Measurements from ENCODE around the gene ACP2.
A peak's percentile ranks its signal among the peaks of the same experiment; 100 is the strongest.

Gene ACP2

GRCh38 chr11:47261291-47261800 is 12.7 kb upstream of the ACP2 start:
- Histone ChIP-seq H3K9me2 (ENCODE audit: low read depth, low read length) (no peaks in the 10 kb centered on the region), H2AFZ (ENCODE audit: low read length) (no peak overlapping the region), H4K20me1 (ENCODE audit: insufficient read depth, low read length) (no peaks in the 10 kb centered on the region), H3K4me2 (ENCODE audit: low read length) (no peak overlapping the region), H3K36me3 (ENCODE audit: insufficient read depth, low read length) (no peaks in the 10 kb centered on the region), H3K79me2 (ENCODE audit: insufficient read depth, low read length) (no peaks in the 10 kb centered on the region), H3K9ac (ENCODE audit: low read length) (no peak overlapping the region), H3K27ac (ENCODE audit: low read depth, low read length, poor library complexity, severe bottlenecking) (no peak overlapping the region), H3F3A (ENCODE audit: insufficient read depth, low read length) (no peaks in the 10 kb centered on the region), H3K4me3 (ENCODE audit: low read depth, low read length, poor library complexity, severe bottlenecking) (no peak overlapping the region), H3K27me3 (ENCODE audit: insufficient read depth, low read length) (peaks cover 4% of the 10 kb centered on the region; the same call in 1 of the 2 replicates), H3K9me3 (ENCODE audit: low read length) (no peaks in the 10 kb centered on the region), H3K4me1 (ENCODE audit: insufficient read depth, low read length, severe bottlenecking) (peaks cover 10% of the 10 kb centered on the region)
- TF ChIP-seq EZH2 (IDR thresholded peaks at IDR 0.05; ENCODE audit: borderline replicate concordance, low read length): no peak
- TF ChIP-seq, protein P1, sequence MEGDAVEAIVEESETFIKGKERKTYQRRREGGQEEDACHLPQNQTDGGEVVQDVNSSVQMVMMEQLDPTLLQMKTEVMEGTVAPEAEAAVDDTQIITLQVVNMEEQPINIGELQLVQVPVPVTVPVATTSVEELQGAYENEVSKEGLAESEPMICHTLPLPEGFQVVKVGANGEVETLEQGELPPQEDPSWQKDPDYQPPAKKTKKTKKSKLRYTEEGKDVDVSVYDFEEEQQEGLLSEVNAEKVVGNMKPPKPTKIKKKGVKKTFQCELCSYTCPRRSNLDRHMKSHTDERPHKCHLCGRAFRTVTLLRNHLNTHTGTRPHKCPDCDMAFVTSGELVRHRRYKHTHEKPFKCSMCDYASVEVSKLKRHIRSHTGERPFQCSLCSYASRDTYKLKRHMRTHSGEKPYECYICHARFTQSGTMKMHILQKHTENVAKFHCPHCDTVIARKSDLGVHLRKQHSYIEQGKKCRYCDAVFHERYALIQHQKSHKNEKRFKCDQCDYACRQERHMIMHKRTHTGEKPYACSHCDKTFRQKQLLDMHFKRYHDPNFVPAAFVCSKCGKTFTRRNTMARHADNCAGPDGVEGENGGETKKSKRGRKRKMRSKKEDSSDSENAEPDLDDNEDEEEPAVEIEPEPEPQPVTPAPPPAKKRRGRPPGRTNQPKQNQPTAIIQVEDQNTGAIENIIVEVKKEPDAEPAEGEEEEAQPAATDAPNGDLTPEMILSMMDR (IDR thresholded peaks at IDR 0.05; ENCODE audit: low read length): no peak

- H3K9me2 ChIP-seq (ENCODE audit: low read depth, low read length): no peaks in the 10 kb centered on the region
- H4K20me1 ChIP-seq (ENCODE audit: insufficient read depth, low read length): no peaks in the 10 kb centered on the region
- H3K27me3 ChIP-seq (ENCODE audit: insufficient read depth, low read length): peaks cover 4% of the 10 kb centered on the region; the same call in 1 of the 2 replicates
- H2AFZ ChIP-seq (ENCODE audit: low read length): no peak overlapping the region
- H3K4me2 ChIP-seq (ENCODE audit: low read length): no peak overlapping the region
- no peaks in the 10 kb centered on the region for H3K79me2 ChIP-seq (ENCODE audit: insufficient read depth, low read length)
- H3K9me3 ChIP-seq (ENCODE audit: low read length): no peaks in the 10 kb centered on the region
- H3K36me3 ChIP-seq (ENCODE audit: insufficient read depth, low read length): no peaks in the 10 kb centered on the region
- H3K4me1 ChIP-seq (ENCODE audit: insufficient read depth, low read length, severe bottlenecking): peaks cover 2% of the 10 kb centered on the region
- no peaks in the 10 kb centered on the region for H3F3A ChIP-seq (ENCODE audit: insufficient read depth, low read length)
- TF ChIP-seq EZH2 (IDR thresholded peaks at IDR 0.05; ENCODE audit: borderline replicate concordance, low read length): no peak
- TF ChIP-seq, protein P1 (IDR thresholded peaks at IDR 0.05; ENCODE audit: low read length): no peak
- H3K9ac ChIP-seq (ENCODE audit: low read length): no peak overlapping the region
- H3K27ac ChIP-seq (ENCODE audit: low read depth, low read length, poor library complexity, severe bottlenecking): no peak overlapping the region
- H3K4me3 ChIP-seq (ENCODE audit: low read depth, low read length, poor library complexity, severe bottlenecking): no peak overlapping the region
Observed at GRCh38 chr11:47260366-47260765, 11.8 kb upstream of the ACP2 start.

- H3K9ac ChIP-seq (ENCODE audit: low read length): no peak overlapping the region
- no peak for TF ChIP-seq EZH2 (IDR thresholded peaks at IDR 0.05; ENCODE audit: borderline replicate concordance, low read length)
- TF ChIP-seq, protein P1 (IDR thresholded peaks at IDR 0.05; ENCODE audit: low read length): peak; percentile 86
- H3K27ac ChIP-seq (ENCODE audit: low read depth, low read length, poor library complexity, severe bottlenecking): no peak overlapping the region
- H3K36me3 ChIP-seq (ENCODE audit: insufficient read depth, low read length): no peaks in the 10 kb centered on the region
- no peak overlapping the region for H2AFZ ChIP-seq (ENCODE audit: low read length)
- no peaks in the 10 kb centered on the region for H3F3A ChIP-seq (ENCODE audit: insufficient read depth, low read length)
- H3K9me2 ChIP-seq (ENCODE audit: low read depth, low read length): no peaks in the 10 kb centered on the region
- H3K79me2 ChIP-seq (ENCODE audit: insufficient read depth, low read length): no peaks in the 10 kb centered on the region
- peaks cover 4% of the 10 kb centered on the region; the same call in 1 of the 2 replicates for H3K27me3 ChIP-seq (ENCODE audit: insufficient read depth, low read length)
- H3K4me2 ChIP-seq (ENCODE audit: low read length): no peak overlapping the region
- H3K4me1 ChIP-seq (ENCODE audit: insufficient read depth, low read length, severe bottlenecking): no peaks in the 10 kb centered on the region
- no peaks in the 10 kb centered on the region for H3K9me3 ChIP-seq (ENCODE audit: low read length)
- no peaks in the 10 kb centered on the region for H4K20me1 ChIP-seq (ENCODE audit: insufficient read depth, low read length)
- H3K4me3 ChIP-seq (ENCODE audit: low read depth, low read length, poor library complexity, severe bottlenecking): no peak overlapping the region
Observed at GRCh38 chr11:47259232-47259977, 10.8 kb upstream of the ACP2 start.
